HL-60 (cell line): ENCODE data around the gene ESPN.

Experiments used
- GABPA ChIP-seq: IDR thresholded peaks from 2 replicates; pipeline ENCODE4 v1.6.1; 2012; ENCODE audit warnings: low read depth
- POLR2AphosphoS5 ChIP-seq: IDR thresholded peaks from 2 replicates; pipeline ENCODE4 v1.6.1; 2012; ENCODE audit warnings: low read depth
- REST ChIP-seq: IDR thresholded peaks from 2 replicates; pipeline ENCODE4 v1.6.1; 2012; ENCODE audit warnings: low read depth; ENCODE audit not compliant: insufficient replicate concordance
- TF ChIP-seq, protein P1 (sequence below): IDR thresholded peaks from one replicate; pipeline ENCODE4 v1.5.1; 2011; ENCODE audit warnings: low read length, control low read depth, inconsistent platforms; ENCODE audit not compliant: insufficient read depth

DNA sequence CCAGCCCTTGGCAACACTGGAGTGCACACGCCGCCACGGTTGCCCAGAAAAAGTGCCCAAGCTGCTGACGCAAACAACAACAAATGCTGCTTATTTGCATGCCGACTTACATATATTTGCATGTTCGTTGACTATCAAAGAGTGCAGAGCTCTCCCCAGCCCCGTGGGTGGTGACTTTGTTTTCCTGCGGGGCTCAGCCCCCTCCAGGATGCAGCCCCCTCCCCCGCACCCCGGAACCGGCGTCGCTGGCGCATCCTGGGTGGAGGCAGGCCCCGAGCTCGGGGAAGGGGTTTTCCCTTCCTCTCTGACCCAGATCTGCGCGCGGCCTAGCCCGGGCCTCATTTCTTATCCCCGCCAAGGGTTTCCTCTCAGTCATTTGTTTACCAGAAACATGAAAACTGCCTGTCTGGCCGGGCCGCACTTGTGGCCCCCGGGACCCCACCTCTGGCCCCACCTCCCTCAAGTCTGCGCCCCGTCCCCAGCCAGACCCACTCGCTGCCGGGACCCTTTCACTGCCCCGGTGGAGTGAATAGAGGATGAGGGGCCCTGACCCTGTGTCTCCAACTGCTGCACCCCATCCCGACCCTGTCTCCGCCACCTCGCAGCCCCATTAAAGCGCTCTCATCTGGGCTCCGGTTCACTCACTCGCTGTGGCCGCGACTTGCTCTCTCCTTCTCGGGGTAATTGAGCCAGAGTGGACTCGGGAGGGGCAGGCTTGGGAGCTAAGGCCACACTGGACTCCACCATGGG, 35.9 kb downstream of the ESPN start:
- TF ChIP-seq, protein P1, sequence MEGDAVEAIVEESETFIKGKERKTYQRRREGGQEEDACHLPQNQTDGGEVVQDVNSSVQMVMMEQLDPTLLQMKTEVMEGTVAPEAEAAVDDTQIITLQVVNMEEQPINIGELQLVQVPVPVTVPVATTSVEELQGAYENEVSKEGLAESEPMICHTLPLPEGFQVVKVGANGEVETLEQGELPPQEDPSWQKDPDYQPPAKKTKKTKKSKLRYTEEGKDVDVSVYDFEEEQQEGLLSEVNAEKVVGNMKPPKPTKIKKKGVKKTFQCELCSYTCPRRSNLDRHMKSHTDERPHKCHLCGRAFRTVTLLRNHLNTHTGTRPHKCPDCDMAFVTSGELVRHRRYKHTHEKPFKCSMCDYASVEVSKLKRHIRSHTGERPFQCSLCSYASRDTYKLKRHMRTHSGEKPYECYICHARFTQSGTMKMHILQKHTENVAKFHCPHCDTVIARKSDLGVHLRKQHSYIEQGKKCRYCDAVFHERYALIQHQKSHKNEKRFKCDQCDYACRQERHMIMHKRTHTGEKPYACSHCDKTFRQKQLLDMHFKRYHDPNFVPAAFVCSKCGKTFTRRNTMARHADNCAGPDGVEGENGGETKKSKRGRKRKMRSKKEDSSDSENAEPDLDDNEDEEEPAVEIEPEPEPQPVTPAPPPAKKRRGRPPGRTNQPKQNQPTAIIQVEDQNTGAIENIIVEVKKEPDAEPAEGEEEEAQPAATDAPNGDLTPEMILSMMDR: no peak
- no peak for TF ChIP-seq REST
- TF ChIP-seq GABPA: no peak
- no peak for TF ChIP-seq POLR2AphosphoS5
